Central memory CD8-positive, alpha-beta T cell (primary cell): Measurements from ENCODE around the gene RNF123.
"Not testable (repeated sequence)": the region's sequence is repeated elsewhere in the genome, so short reads cannot be mapped to it uniquely, and the experiment has no call there.

Experiments used
- ATAC-seq: fragments of 150-1000 bp; cut with Tn5 transposase; replicated peaks from 2 replicates; pipeline ENCODE4 v1.10.0; 2022; ENCODE audit warnings: mild to moderate bottlenecking, moderate FRiP score, moderate number of reproducible peaks; ENCODE audit not compliant: poor library complexity, severe bottlenecking; ENCODE audit errors: extremely low read depth
- DNase-seq, 2 donors: peaks; one replicate each; pipeline ENCODE4 v3.0.0; 2021; ENCODE audit warnings: low spot score in 2 of 2
- H3K27ac Mint-ChIP-seq: one replicate; pipeline ENCODE4 v1.8.0; 2022; ENCODE audit warnings: low read depth, mild to moderate bottlenecking, moderate library complexity, mixed read lengths
- H3K27me3 Mint-ChIP-seq: one replicate; pipeline ENCODE4 v1.8.0; 2022; ENCODE audit warnings: mixed read lengths
- H3K36me3 Mint-ChIP-seq: one replicate; pipeline ENCODE4 v1.8.0; 2022; ENCODE audit warnings: mild to moderate bottlenecking, moderate library complexity, mixed read lengths; ENCODE audit not compliant: insufficient read depth
- H3K4me1 Mint-ChIP-seq: one replicate; pipeline ENCODE4 v1.8.0; 2022; ENCODE audit warnings: mixed read lengths
- H3K4me3 Mint-ChIP-seq: one replicate; pipeline ENCODE4 v1.8.0; 2022; ENCODE audit warnings: mild to moderate bottlenecking, moderate library complexity, mixed read lengths
- H3K9me3 Mint-ChIP-seq: one replicate; pipeline ENCODE4 v1.8.0; 2022; ENCODE audit warnings: mixed read lengths

RNF123 gene

GRCh38 chr3:49689908-49690624 lies 709 bp downstream of the RNF123 start:
- peak overlapping the region; percentile 97 for H3K4me3 Mint-ChIP-seq
- peaks cover 43% of the 10 kb centered on the region for H3K4me1 Mint-ChIP-seq
- H3K27ac Mint-ChIP-seq: peak overlapping the region; percentile 98
- DNase-seq, H3K27me3 Mint-ChIP-seq, H3K9me3 Mint-ChIP-seq: not testable (repeated sequence)
- ATAC-seq: peak; percentile 3
- peaks cover 13% of the 10 kb centered on the region for H3K36me3 Mint-ChIP-seq

DNA sequence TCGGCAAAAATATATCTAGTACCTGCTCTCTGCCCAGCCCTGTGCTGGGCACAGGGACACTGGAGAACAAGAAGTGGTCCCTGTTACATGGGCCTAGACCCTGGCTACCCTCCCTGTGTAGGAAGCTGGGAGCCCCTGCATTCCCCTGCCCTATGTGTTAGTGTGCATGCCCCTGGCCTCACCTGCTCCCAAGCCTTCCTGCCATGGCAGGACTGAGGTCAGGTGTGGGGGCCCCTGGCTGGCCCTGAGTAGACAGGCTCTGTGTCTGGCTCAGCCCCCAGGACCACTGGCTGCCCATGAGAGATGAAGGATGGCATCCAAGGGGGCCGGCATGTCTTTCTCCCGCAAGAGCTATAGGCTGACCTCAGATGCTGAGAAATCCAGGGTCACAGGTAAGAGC lies 1.5 kb downstream of the RNF123 start:
- peaks cover 13% of the 10 kb centered on the region for H3K36me3 Mint-ChIP-seq
- H3K9me3 Mint-ChIP-seq, ATAC-seq, H3K27ac Mint-ChIP-seq, H3K27me3 Mint-ChIP-seq, DNase-seq: not testable (repeated sequence)
- H3K4me3 Mint-ChIP-seq: peak overlapping the region; percentile 97
- peaks cover 43% of the 10 kb centered on the region for H3K4me1 Mint-ChIP-seq

GRCh38 chr3:49691481-49691880 lies 2.1 kb downstream of the RNF123 start:
- not testable (repeated sequence) for ATAC-seq, H3K27ac Mint-ChIP-seq, DNase-seq, H3K9me3 Mint-ChIP-seq, H3K27me3 Mint-ChIP-seq
- H3K36me3 Mint-ChIP-seq: peaks cover 13% of the 10 kb centered on the region
- H3K4me3 Mint-ChIP-seq: peak overlapping the region; percentile 97
- H3K4me1 Mint-ChIP-seq: peaks cover 43% of the 10 kb centered on the region

DNA sequence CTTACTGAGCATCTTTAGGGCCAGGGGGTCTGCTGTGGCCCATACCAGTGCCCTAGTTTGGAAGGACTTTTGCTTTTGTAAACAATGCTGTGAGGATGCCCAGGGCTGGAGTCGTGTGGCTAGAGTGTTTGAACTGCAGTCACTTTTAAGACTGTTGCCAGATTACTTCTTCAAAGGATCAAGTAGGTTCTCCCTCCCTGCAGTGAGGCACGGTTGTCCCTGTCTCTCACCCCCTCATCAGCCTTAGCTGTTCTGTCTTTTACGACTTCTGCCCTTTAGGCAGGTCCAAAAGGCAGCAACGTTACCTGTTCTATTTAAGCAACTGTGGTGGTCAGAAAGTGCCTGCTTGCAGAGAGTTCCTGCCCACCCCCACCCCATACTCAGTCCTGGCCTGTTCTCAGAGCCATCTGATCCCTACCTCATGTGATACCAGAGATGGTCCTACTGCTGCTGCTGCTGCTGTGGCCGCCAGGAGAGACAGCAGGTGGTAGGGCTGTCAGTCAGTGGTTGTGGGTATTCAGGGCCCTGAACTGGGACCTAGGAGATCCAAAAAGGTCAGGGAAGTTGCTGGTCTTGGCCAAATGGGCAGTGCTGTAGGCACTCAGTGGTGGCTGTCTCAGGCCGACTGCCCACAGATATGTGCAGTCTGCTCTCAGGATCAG lies 5.2 kb downstream of the RNF123 start:
- not testable (repeated sequence) for H3K36me3 Mint-ChIP-seq, H3K9me3 Mint-ChIP-seq, H3K4me3 Mint-ChIP-seq, H3K27me3 Mint-ChIP-seq, H3K27ac Mint-ChIP-seq, DNase-seq, ATAC-seq
- H3K4me1 Mint-ChIP-seq: peaks cover 34% of the 10 kb centered on the region

DNA sequence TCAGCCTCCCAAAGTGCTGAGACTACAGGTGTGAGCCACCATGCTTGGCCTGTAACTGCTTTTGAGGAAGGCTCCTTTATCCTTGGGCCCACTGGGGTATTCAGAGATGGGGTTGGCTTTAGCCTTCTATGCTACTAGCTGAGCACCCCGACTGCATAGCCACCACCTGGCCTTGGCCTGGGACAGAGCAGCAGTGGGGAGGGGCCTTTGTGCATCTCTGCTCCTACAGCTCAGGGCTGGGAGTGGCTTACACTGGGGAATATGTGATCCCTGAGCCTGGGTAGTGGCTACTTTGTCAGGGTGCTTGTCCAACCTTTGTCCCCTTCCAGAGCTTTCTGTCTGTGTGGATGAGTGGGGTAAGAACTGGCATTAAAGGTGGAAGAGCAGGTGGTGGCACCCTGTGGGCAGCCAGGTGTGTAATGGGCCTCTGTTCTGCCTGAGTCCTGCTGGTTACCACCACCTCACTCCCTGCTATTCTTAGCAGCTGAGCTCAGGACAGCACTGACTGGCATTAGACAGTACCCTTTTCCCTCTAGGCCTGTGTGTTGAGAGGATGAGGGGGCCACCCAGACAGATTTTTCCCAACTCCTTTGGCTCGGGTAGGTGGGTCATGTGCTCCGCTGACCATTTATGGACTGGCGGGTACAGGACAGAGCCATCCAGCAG lies 6.1 kb downstream of the RNF123 start:
- H3K27me3 Mint-ChIP-seq, DNase-seq, H3K36me3 Mint-ChIP-seq, ATAC-seq, H3K27ac Mint-ChIP-seq, H3K4me3 Mint-ChIP-seq, H3K9me3 Mint-ChIP-seq: not testable (repeated sequence)
- H3K4me1 Mint-ChIP-seq: peaks cover 25% of the 10 kb centered on the region

DNA sequence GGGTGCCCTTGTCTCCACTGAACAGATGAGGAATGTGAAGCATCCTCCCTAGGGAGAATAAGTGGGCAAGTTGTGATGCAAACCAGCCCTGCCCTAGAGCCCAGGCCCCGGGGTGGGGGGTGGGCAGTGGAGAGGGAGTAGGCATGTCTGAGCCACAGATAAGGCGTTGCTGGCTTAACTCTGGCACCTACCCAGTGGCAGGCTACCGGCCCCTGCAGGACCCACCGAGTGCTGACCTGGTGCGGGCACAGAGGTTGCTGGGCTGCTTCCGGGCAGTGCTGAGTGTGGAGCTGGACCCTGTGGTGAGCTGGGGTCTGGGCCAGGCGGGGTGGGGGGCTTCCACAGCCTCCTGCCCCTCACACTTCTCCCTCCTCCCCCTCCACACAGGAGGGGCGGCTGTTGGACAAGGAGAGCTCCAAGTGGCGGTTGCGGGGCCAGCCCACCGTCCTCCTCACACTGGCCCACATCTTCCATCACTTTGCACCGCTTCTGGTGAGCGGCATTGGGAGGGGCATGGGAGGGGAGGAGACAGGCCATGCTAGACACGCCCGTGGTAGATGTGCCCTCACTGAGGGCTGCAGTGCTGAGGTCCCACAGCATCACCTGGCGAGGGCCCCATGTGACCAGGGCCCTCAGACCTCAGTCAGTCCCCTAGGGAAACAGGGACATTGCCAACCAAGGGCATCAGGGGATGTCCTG lies 10.1 kb downstream of the RNF123 start:
- Mint-ChIP-seq H3K4me3 (no peak overlapping the region), H3K27ac (no peak overlapping the region), H3K36me3 (peaks cover 7% of the 10 kb centered on the region), H3K4me1 (no peaks in the 10 kb centered on the region), H3K27me3 (no peaks in the 10 kb centered on the region), H3K9me3 (no peaks in the 10 kb centered on the region)
- DNase-seq (no peak), ATAC-seq (no peak)

GRCh38 chr3:49700014-49700413 lies 10.7 kb downstream of the RNF123 start:
- Mint-ChIP-seq H3K4me3 (no peak overlapping the region), H3K27ac (no peak overlapping the region), H3K36me3 (peaks cover 7% of the 10 kb centered on the region), H3K27me3 (no peaks in the 10 kb centered on the region), H3K4me1 (no peaks in the 10 kb centered on the region), H3K9me3 (no peaks in the 10 kb centered on the region)
- ATAC-seq (no peak), DNase-seq (no peak)

GRCh38 chr3:49700453-49701128 lies 11.2 kb downstream of the RNF123 start:
- no peak overlapping the region for H3K4me3 Mint-ChIP-seq
- H3K27me3 Mint-ChIP-seq: no peaks in the 10 kb centered on the region
- ATAC-seq: no peak
- peaks cover 7% of the 10 kb centered on the region for H3K36me3 Mint-ChIP-seq
- H3K27ac Mint-ChIP-seq: no peak overlapping the region
- DNase-seq: no peak
- H3K9me3 Mint-ChIP-seq: no peaks in the 10 kb centered on the region
- H3K4me1 Mint-ChIP-seq: no peaks in the 10 kb centered on the region

DNA sequence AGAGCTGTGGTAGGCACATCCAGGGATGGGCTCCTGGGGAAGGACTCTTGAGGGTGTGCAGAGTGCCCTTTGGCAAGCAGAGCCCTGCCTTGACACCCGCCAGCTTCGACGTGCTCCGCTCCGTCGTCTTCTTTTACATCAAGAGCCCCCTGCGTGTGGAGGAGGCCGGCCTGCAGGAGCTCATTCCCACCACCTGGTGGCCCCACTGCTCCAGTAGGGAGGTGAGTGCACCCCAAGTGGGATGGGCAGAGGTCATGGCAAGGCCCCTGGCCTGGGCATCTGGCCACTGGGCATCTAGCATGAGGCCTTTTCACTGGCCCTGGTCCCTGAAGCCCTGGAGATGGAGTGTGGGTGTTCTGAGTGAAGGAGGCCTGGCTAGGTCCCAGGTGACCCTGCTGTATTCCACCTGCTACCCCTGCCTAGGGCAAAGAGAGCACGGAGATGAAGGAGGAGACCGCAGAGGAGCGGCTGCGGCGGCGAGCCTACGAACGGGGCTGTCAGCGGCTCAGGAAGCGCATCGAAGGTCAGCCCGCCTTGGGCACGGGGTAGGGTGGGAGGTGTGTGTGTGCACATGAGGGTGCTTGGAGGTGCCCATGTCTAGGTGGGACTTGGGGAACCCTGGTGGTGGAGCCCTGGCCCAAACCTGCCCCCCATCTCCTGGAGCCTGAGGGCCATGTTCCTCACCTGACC lies 12.2 kb downstream of the RNF123 start:
- peaks cover 7% of the 10 kb centered on the region for H3K36me3 Mint-ChIP-seq
- H3K9me3 Mint-ChIP-seq: no peaks in the 10 kb centered on the region
- no peaks in the 10 kb centered on the region for H3K27me3 Mint-ChIP-seq
- DNase-seq (no peak), ATAC-seq (no peak)
- no peaks in the 10 kb centered on the region for H3K4me1 Mint-ChIP-seq
- no peak overlapping the region for H3K27ac Mint-ChIP-seq
- H3K4me3 Mint-ChIP-seq: no peak overlapping the region

GRCh38 chr3:49702672-49703071 lies 13.3 kb downstream of the RNF123 start:
- peaks cover 7% of the 10 kb centered on the region for H3K36me3 Mint-ChIP-seq
- no peaks in the 10 kb centered on the region for H3K9me3 Mint-ChIP-seq
- DNase-seq: no peak
- H3K4me3 Mint-ChIP-seq: no peak overlapping the region
- no peak for ATAC-seq
- H3K4me1 Mint-ChIP-seq: no peaks in the 10 kb centered on the region
- no peak overlapping the region for H3K27ac Mint-ChIP-seq
- H3K27me3 Mint-ChIP-seq: no peaks in the 10 kb centered on the region

- no peak overlapping the region for H3K27ac Mint-ChIP-seq
- no peaks in the 10 kb centered on the region for H3K4me1 Mint-ChIP-seq
These were observed 14.1 kb downstream of the RNF123 start for GRCh38 chr3:49703443-49703927.

More at GRCh38 chr3:49703443-49703927, 14.1 kb downstream of the RNF123 start:
- DNase-seq (peak; percentile 36 to 58), ATAC-seq (peak; percentile 93)
- no peaks in the 10 kb centered on the region for H3K27me3 Mint-ChIP-seq
- H3K9me3 Mint-ChIP-seq: no peaks in the 10 kb centered on the region
- no peak overlapping the region for H3K4me3 Mint-ChIP-seq
- peaks cover 5% of the 10 kb centered on the region for H3K36me3 Mint-ChIP-seq
